Measurements from ENCODE around the gene TNK1. TPM values are rescaled to one million over a fixed set of nuclear protein-coding genes. Genes with fewer than 3 reads are reported as not detected.

The TNK1 gene
- total RNA-seq, 1 experiment from 2014 or later = 10.1 TPM

DNA sequence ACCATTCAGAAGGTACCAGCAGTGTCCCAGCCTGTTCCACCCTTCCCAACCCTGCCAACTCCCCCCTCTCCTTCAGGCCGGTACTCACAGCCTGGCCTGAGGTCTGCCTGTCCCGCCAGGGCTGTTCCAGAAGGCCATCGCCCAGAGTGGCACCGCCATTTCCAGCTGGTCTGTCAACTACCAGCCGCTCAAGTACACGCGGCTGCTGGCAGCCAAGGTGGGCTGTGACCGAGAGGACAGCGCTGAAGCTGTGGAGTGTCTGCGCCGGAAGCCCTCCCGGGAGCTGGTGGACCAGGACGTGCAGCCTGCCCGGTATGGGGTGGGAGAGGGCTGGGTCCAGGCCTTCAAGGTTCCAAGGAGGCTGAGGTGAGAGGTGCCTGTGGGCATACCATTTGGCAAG is 33.9 kb downstream of the TNK1 start:
- no CpG with 5 or more reads among the region's 14 CpGs for WGBS (ENCODE audit: extremely low coverage, insufficient read length, low lambda C conversion rate)
- Histone ChIP-seq H3K56ac (ENCODE audit: insufficient read length, low read depth, low read length) (no peak overlapping the region), H2BK20ac (ENCODE audit: low read depth, low read length, poor library complexity, severe bottlenecking) (no peak overlapping the region), H2BK15ac (ENCODE audit: low read depth, low read length) (no peak overlapping the region), H2BK5ac (ENCODE audit: insufficient read length, low read length) (no peak overlapping the region), H2AK5ac (ENCODE audit: insufficient read length, low read length) (no peak overlapping the region), H4K91ac (ENCODE audit: insufficient read length, low read depth, low read length) (no peak overlapping the region), H3K18ac (ENCODE audit: insufficient read length, low read depth, low read length) (no peak overlapping the region), H4K8ac (replicated peaks; ENCODE audit: insufficient read length, low read depth, low read length) (no peak overlapping the region), H3K23me2 (ENCODE audit: insufficient read length, low read depth, low read length, poor library complexity, severe bottlenecking) (no peaks in the 10 kb centered on the region), H2BK120ac (ENCODE audit: low read depth, low read length, poor library complexity, severe bottlenecking) (no peak overlapping the region), H4K20me1 (ENCODE audit: control insufficient read depth, insufficient read depth, insufficient read length) (no peaks in the 10 kb centered on the region), H2AFZ (ENCODE audit: low read length) (no peak overlapping the region), H2BK12ac (ENCODE audit: insufficient read length, low read depth, low read length) (no peak overlapping the region), H3K79me2 (ENCODE audit: insufficient read depth, low read length) (no peaks in the 10 kb centered on the region), H3K9ac (ENCODE audit: extremely low read depth, insufficient read length, low read length) (no peak overlapping the region), H3K14ac (ENCODE audit: insufficient read depth, low read length) (no peak overlapping the region), H3K4me1 (ENCODE audit: insufficient read depth, low read length) (no peaks in the 10 kb centered on the region), H4K5ac (ENCODE audit: insufficient read length, low read depth, low read length) (no peak overlapping the region), H3K4ac (ENCODE audit: low read depth, low read length) (no peak overlapping the region), H3K27me3 (ENCODE audit: insufficient read depth, low read length) (no peaks in the 10 kb centered on the region), H3K9me3 (ENCODE audit: control insufficient read depth, low read depth, low read length) (no peaks in the 10 kb centered on the region), H3K23ac (ENCODE audit: insufficient read length, low read depth, low read length) (no peak overlapping the region), H3K27ac (ENCODE audit: insufficient read length, low read depth, low read length) (no peak overlapping the region), H3K4me2 (ENCODE audit: insufficient read depth, insufficient read length, low read length) (no peak overlapping the region), H3T11ph (ENCODE audit: low read length) (no peak overlapping the region), H3K79me1 (ENCODE audit: insufficient read depth, low read depth, low read length, poor library complexity, severe bottlenecking) (no peaks in the 10 kb centered on the region)
- DNase-seq = no peak
- no peak overlapping the region for H3K27ac Mint-ChIP-seq
- peaks cover 0 to 2% of the 10 kb centered on the region in 2 experiments; a peak in 1 of 5 replicates for H3K9me3 Mint-ChIP-seq
- TF ChIP-seq, protein P1, sequence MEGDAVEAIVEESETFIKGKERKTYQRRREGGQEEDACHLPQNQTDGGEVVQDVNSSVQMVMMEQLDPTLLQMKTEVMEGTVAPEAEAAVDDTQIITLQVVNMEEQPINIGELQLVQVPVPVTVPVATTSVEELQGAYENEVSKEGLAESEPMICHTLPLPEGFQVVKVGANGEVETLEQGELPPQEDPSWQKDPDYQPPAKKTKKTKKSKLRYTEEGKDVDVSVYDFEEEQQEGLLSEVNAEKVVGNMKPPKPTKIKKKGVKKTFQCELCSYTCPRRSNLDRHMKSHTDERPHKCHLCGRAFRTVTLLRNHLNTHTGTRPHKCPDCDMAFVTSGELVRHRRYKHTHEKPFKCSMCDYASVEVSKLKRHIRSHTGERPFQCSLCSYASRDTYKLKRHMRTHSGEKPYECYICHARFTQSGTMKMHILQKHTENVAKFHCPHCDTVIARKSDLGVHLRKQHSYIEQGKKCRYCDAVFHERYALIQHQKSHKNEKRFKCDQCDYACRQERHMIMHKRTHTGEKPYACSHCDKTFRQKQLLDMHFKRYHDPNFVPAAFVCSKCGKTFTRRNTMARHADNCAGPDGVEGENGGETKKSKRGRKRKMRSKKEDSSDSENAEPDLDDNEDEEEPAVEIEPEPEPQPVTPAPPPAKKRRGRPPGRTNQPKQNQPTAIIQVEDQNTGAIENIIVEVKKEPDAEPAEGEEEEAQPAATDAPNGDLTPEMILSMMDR (conservative IDR thresholded peaks at IDR 0.05) = no peak
- H3K4me3 Mint-ChIP-seq = no peak overlapping the region
- peaks cover 14 to 55% (median 45%) of the 10 kb centered on the region in 3 experiments for H3K36me3 Mint-ChIP-seq (ENCODE audit: insufficient read depth in 1 of 3, low read depth in 3 of 3)
- H3K4me1 Mint-ChIP-seq = peaks cover 9 to 32% of the 10 kb centered on the region in 2 experiments
- no peaks in the 10 kb centered on the region for H3K27me3 Mint-ChIP-seq (ENCODE audit: low read depth)

All from H9 (cell line).